PC-3 (cell line): ENCODE results near the gene RALBP1. TPM values are rescaled to one million over a fixed set of nuclear protein-coding genes. Genes with fewer than 3 reads are reported as not detected.

Experiments
- ATAC-seq: fragments of 200-7000 bp; cut with Tn5 transposase; 2 replicates; pipeline ENCODE4 v1.9.1; 2020; ENCODE audit warnings: mild to moderate bottlenecking, moderate library complexity
- BruUV-seq: library from RNA; stranded (reverse); fragments of 400-500 nt; replicated peaks from 2 replicates; lab custom pipeline; 2021; lab: Mats Ljungman, UMichigan
- CTCF ChIA-PET: fragments of 300-600 bp; sonication (Branson Sonifier 250); formaldehyde crosslinking; loops from one replicate; lab custom pipeline; 2022; ENCODE audit warnings: antibody characterized with exemption; lab: Charles Lee
- POLR2A ChIA-PET: fragments of 300-600 bp; sonication (Branson Sonifier 250); formaldehyde crosslinking; loops from one replicate; lab custom pipeline; 2022; ENCODE audit warnings: antibody characterized with exemption; ENCODE audit not compliant: unreplicated experiment; lab: Charles Lee
- DNase-seq: peaks from one replicate; pipeline ENCODE4 v3.0.0-alpha.2; 2015
- H2AFZ ChIP-seq: fragments of 300-600 bp; sonication (generic); 2 replicates; pipeline ENCODE4 v1.6.0; 2016; ENCODE audit warnings: antibody characterized with exemption, low read length
- H3F3A ChIP-seq: fragments of 300-600 bp; sonication (generic); one replicate; pipeline ENCODE4 v1.6.0; 2017; ENCODE audit warnings: antibody characterized with exemption, low read length, control low read depth, mild to moderate bottlenecking; ENCODE audit not compliant: unreplicated experiment
- H3K27ac ChIP-seq: fragments of 300-600 bp; sonication (generic); 2 replicates; pipeline ENCODE4 v1.5.1; 2016; ENCODE audit warnings: mild to moderate bottlenecking, low read length
- H3K27me3 ChIP-seq: fragments of 300-600 bp; sonication (generic); 2 replicates; pipeline ENCODE4 v1.6.1; 2016; ENCODE audit warnings: low read length, mixed read lengths
- H3K36me3 ChIP-seq: fragments of 300-600 bp; sonication (generic); 2 replicates; pipeline ENCODE4 v1.6.1; 2016; ENCODE audit warnings: low read depth, mixed run types, low read length, mixed read lengths
- H3K4me1 ChIP-seq: fragments of 300-600 bp; sonication (generic); 2 replicates; pipeline ENCODE4 v1.5.1; 2016; ENCODE audit warnings: low read length; ENCODE audit not compliant: insufficient read depth
- H3K4me2 ChIP-seq: fragments of 300-600 bp; sonication (generic); 2 replicates; pipeline ENCODE4 v1.6.0; 2016; ENCODE audit warnings: low read length
- H3K4me3 ChIP-seq: fragments of 300-600 bp; sonication (generic); 2 replicates; pipeline ENCODE4 v1.5.1; 2016; ENCODE audit warnings: mild to moderate bottlenecking, low read length, mixed read lengths
- H3K79me2 ChIP-seq: fragments of 300-600 bp; sonication (generic); 2 replicates; pipeline ENCODE4 v1.6.1; 2017; ENCODE audit warnings: low read length, mixed read lengths
- H3K9ac ChIP-seq: fragments of 300-600 bp; sonication (generic); 2 replicates; pipeline ENCODE4 v1.6.0; 2016; ENCODE audit warnings: mild to moderate bottlenecking, low read length
- H3K9me2 ChIP-seq: fragments of 300-600 bp; sonication (generic); replicated peaks from 2 replicates; pipeline ENCODE4 v1.6.1; 2016; ENCODE audit warnings: mixed run types, low read length, mixed read lengths
- H3K9me3 ChIP-seq: fragments of 300-600 bp; sonication (generic); 2 replicates; pipeline ENCODE4 v1.6.1; 2016; ENCODE audit warnings: low read length, mixed read lengths
- H4K20me1 ChIP-seq: fragments of 300-600 bp; sonication (generic); 2 replicates; pipeline ENCODE4 v1.6.1; 2016; ENCODE audit warnings: low read length, mixed read lengths
- EZH2 ChIP-seq: fragments of 300-600 bp; sonication (generic); IDR thresholded peaks from one replicate; pipeline ENCODE4 v1.6.1; 2017; ENCODE audit warnings: antibody characterized with exemption, mild to moderate bottlenecking, low read length; ENCODE audit not compliant: unreplicated experiment
- EZH2phosphoT487 ChIP-seq: fragments of 300-600 bp; sonication (generic); IDR thresholded peaks from 2 replicates; pipeline ENCODE4 v1.6.1; 2018; ENCODE audit warnings: mild to moderate bottlenecking, antibody characterized with exemption, low read length, borderline replicate concordance
- intact Hi-C: fragments of 100-400 bp; cut with micrococcal nuclease; formaldehyde crosslinking; loops from 2 replicates; pipeline ENCODE4 v1.9.0; 2023
- total RNA-seq: library from RNA; depleted of rRNA; stranded (reverse); fragments of >200 nt; gene quantifications from 2 replicates; pipeline ENCODE4 v1.2.3, GENCODE V29; 2014
- TF ChIP-seq, protein P1 (sequence below): fragments of 300-600 bp; sonication (generic); conservative IDR thresholded peaks from 2 replicates; pipeline ENCODE4 v1.5.1; 2017; ENCODE audit warnings: antibody characterized with exemption, low read depth, mild to moderate bottlenecking, low read length

RALBP1 gene
- total RNA-seq, 1 experiment from 2014 or later, result 89.8 TPM

DNA sequence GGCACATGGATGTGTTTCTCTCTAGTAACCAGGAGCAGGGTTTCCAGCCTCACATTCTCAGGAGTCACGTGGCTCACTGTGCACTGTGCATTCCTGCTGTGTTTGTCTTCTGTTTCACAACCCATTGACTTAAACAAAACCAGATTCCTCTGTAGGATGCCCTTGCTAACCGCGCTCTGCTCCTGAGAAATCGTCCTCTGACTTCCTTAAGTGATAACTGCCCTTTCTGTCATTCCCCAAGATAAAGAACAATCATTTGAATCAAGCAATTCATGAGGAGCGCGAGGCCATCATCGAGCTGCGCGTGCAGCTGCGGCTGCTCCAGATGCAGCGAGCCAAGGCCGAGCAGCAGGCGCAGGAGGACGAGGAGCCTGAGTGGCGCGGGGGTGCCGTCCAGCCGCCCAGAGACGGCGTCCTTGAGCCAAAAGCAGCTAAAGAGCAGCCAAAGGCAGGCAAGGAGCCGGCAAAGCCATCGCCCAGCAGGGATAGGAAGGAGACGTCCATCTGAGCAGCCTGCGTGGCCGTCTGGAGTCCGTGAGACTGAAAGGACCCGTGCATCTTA is 60.2 kb downstream of the RALBP1 start:
- Histone ChIP-seq H4K20me1 (no peaks in the 10 kb centered on the region), H3K4me2 (no peak overlapping the region), H3K27ac (no peak overlapping the region), H2AFZ (no peak overlapping the region), H3K36me3 (peaks cover 16% of the 10 kb centered on the region), H3K9me3 (no peaks in the 10 kb centered on the region), H3K9ac (no peak overlapping the region), H3K4me1 (peaks cover 36% of the 10 kb centered on the region), H3K27me3 (no peaks in the 10 kb centered on the region), H3K9me2 (no peaks in the 10 kb centered on the region), H3F3A (no peaks in the 10 kb centered on the region), H3K4me3 (no peak overlapping the region), H3K79me2 (no peaks in the 10 kb centered on the region)
- POLR2A ChIA-PET, result no interaction called here
- TF ChIP-seq, protein P1, sequence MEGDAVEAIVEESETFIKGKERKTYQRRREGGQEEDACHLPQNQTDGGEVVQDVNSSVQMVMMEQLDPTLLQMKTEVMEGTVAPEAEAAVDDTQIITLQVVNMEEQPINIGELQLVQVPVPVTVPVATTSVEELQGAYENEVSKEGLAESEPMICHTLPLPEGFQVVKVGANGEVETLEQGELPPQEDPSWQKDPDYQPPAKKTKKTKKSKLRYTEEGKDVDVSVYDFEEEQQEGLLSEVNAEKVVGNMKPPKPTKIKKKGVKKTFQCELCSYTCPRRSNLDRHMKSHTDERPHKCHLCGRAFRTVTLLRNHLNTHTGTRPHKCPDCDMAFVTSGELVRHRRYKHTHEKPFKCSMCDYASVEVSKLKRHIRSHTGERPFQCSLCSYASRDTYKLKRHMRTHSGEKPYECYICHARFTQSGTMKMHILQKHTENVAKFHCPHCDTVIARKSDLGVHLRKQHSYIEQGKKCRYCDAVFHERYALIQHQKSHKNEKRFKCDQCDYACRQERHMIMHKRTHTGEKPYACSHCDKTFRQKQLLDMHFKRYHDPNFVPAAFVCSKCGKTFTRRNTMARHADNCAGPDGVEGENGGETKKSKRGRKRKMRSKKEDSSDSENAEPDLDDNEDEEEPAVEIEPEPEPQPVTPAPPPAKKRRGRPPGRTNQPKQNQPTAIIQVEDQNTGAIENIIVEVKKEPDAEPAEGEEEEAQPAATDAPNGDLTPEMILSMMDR, result no peak
- TF ChIP-seq EZH2phosphoT487 (no peak), EZH2 (no peak)
- CTCF ChIA-PET, result no interaction called here
- ATAC-seq (no peak), DNase-seq (peak; percentile 24)
- intact Hi-C loops, result no loop called here
- BruUV-seq, result no TSS peak

DNA sequence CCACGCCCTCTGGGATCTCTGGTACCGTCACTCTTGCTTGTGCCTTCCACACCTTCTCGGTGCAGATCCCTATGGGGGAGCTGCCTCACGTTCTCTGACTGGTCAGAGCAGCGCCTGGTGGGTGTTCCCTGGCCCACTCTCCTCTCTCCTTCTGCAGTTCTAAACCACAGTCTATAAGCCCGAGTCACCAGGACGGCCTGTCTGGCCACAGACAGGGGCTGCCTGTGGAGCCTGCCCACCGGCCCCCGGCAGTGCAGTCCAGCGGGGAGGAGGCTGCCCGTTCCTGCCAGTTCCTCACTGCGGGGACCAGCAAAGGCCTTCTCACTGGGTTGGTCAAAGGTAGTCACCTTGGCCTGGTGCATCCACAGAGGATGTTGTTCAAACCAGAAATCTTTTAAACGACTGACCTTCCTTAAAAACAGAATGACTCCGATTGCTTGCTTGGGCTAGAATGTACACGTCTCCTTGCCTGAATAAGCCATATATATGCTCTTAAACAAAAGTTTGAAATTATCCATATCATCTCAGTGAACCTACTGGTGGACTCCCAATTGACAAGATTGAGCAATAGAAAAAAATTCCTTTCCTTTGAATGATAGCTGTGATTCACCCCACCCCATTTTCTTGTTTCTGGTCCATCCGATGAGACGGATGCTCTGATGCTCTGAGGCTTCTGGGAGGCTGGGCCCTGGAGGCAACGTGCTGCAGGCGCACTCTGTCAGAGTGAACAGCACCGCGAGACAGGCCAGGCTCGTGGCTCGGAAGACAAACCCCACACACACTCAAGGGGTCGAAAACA is 61.2 kb downstream of the RALBP1 start:
- H4K20me1 ChIP-seq, result no peaks in the 10 kb centered on the region
- H3K4me3 ChIP-seq, result no peak overlapping the region
- TSS peak; percentile 26 for BruUV-seq
- no peaks in the 10 kb centered on the region for H3K9me2 ChIP-seq
- H3K9ac ChIP-seq, result no peak overlapping the region
- TF ChIP-seq, protein P1, result no peak
- H3K4me1 ChIP-seq, result peaks cover 37% of the 10 kb centered on the region
- ChIA-PET POLR2A (no interaction called here), CTCF (no interaction called here)
- no peaks in the 10 kb centered on the region for H3K27me3 ChIP-seq
- intact Hi-C loops, result no loop called here
- H3K27ac ChIP-seq, result no peak overlapping the region
- H3F3A ChIP-seq, result no peaks in the 10 kb centered on the region
- no peak overlapping the region for H2AFZ ChIP-seq
- DNase-seq, result peak; percentile 84
- peaks cover 16% of the 10 kb centered on the region for H3K36me3 ChIP-seq
- H3K9me3 ChIP-seq, result no peaks in the 10 kb centered on the region
- no peak overlapping the region for H3K4me2 ChIP-seq
- ATAC-seq, result no peak
- no peaks in the 10 kb centered on the region for H3K79me2 ChIP-seq

DNA sequence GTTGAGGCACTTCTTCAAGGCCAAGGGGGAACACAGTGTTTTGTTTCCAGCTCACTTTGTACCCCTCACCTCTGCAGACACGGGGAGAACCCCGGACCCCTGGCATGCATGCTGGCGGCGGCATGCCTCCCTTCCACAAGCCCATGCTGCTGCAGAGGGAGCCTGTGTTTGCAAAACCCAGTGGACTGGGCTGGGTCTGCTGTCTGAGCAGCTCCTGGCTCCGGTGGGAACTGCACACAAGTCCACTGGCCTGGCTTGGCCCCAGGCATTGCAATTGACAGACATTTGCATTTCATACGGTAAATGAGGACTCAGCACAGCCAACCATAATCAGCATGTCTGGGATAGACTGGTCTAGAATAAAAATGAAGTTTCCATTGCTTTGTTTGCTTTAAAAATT is 62.4 kb downstream of the RALBP1 start:
- no peak overlapping the region; the same call in 1 of the 2 replicates for H3K27ac ChIP-seq
- ATAC-seq (no peak), DNase-seq (no peak)
- H3K36me3 ChIP-seq, result peaks cover 16% of the 10 kb centered on the region
- H3K79me2 ChIP-seq, result no peaks in the 10 kb centered on the region
- H3K27me3 ChIP-seq, result no peaks in the 10 kb centered on the region
- peaks cover 37% of the 10 kb centered on the region for H3K4me1 ChIP-seq
- H3K4me2 ChIP-seq, result no peak overlapping the region
- no TSS peak for BruUV-seq
- H3F3A ChIP-seq, result no peaks in the 10 kb centered on the region
- no peak overlapping the region for H3K4me3 ChIP-seq
- H3K9me3 ChIP-seq, result no peaks in the 10 kb centered on the region
- intact Hi-C loops, result no loop called here
- H4K20me1 ChIP-seq, result no peaks in the 10 kb centered on the region
- H3K9me2 ChIP-seq, result no peaks in the 10 kb centered on the region
- TF ChIP-seq EZH2phosphoT487, result no peak
- TF ChIP-seq EZH2, result no peak
- TF ChIP-seq, protein P1, result no peak
- POLR2A ChIA-PET, result interaction anchor here (0.6 to 0.7 kb wide), 2 partner anchors 24 to 187 kb away, joined by 7 to 13 read pairs; no protein-coding TSS in a partner anchor
- CTCF ChIA-PET, result no interaction called here
- no peak overlapping the region for H2AFZ ChIP-seq
- no peak overlapping the region for H3K9ac ChIP-seq
